Transverse colon (tissue), 3 donors: ENCODE data around the gene USP22.

Source experiments
- CTCF ChIP-seq, 5 experiments: fragments of 200-600 bp in 3 of 5; fragments of 450-650 bp in 2 of 5; sonication (generic) in 3 of 5; IDR thresholded peaks; 1 replicate in 2 of 5; 2 replicates in 3 of 5; pipeline ENCODE4 v1.5.1; 2016 to 2017; ENCODE audit warnings: antibody characterized with exemption in 5 of 5, inconsistent platforms in 3 of 5, mild to moderate bottlenecking in 2 of 5, moderate library complexity in 1 of 5
- POLR2A ChIP-seq: fragments of 450-650 bp; IDR thresholded peaks from one replicate; pipeline ENCODE4 v1.6.1; 2016; ENCODE audit warnings: antibody characterized with exemption, mild to moderate bottlenecking, moderate library complexity

- TF ChIP-seq CTCF (IDR thresholded peaks at IDR 0.05) (no peak), POLR2A (no peak)
These were observed 38.5 kb downstream of the USP22 start for GRCh38 chr17:21004016-21004930.
